Stimulated activated CD4-positive, alpha-beta T cell treated with anti-CD3 and anti-CD28 coated beads, Interleukin-4, amount 100 ng/mL, for 4 hours (primary cell): ENCODE data around the gene NMNAT2.
"Not testable (repeated sequence)": the region's sequence is repeated elsewhere in the genome, so short reads cannot be mapped to it uniquely, and the experiment has no call there.

Experiments used
- DNase-seq, 2 experiments: peaks; one replicate each; pipeline ENCODE4 v3.0.0-alpha.2; 2020

The NMNAT2 gene

GRCh38 chr1:183416850-183417771 is 1.1 kb downstream of the NMNAT2 start:
- peak; percentile 6 to 26 for DNase-seq

DNA sequence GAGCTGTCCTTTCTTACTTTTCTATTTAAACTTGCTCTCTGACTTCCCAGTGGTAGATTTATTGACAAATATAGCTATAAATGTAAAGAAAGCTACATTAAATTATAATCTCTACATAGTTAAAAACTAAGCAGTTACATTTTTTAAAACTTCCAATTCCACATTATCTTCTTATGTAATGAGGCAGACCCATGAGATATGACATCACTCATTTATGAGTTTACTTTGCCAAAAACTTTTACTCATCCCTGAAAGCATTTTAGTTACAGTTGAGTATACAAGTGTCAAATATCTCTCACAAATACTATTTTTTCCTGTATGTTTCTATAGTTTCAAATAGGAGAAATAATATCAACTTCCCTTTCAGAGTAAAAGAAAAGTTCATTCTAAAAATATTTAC is 3.8 kb downstream of the NMNAT2 start:
- no peak for DNase-seq

DNA sequence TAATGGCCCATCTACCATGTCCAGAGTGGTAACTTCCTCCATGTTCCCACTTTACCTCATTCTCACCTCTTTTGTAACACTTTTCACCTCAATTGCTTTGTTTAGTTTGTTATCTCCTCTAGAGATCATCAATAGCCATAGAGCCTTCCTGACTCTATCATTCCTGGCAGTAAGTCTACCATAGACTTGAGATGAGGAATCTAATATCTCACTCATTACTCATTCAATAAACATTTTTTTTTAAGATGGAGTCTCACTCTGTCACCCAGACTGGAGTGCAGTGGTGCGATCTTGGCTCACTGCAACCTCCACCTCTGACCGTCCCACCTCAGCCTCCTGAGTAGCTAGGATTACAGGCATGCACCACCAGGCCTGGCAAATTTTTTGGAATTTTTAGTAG is 7.1 kb downstream of the NMNAT2 start:
- no peak for DNase-seq

DNA sequence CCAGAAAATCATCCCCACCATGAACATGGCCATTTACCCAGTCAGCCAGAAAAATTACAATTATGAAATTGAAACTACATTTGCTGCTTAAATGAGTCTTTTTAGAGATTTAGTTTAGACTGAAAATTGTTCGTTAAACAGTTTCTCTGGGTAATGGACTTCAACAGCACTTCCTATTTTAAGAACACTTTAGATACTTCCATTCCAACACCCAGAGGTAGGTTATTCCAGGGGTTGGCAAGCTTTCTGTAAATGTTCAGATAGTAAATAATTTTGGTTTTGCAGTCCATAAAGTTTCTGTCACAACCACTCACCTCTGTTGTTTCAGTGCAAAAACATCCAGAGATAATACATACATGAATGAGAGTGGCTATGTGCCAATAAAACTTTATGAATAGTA is 10.2 kb downstream of the NMNAT2 start:
- no peak for DNase-seq

- no peak for DNase-seq
Observed at GRCh38 chr1:183407474-183407873, 10.7 kb downstream of the NMNAT2 start.

- DNase-seq = no peak
Observed at GRCh38 chr1:183404476-183404875, 13.7 kb downstream of the NMNAT2 start.

GRCh38 chr1:183403498-183403897 is 14.7 kb downstream of the NMNAT2 start:
- no peak for DNase-seq

GRCh38 chr1:183401565-183401964 is 16.6 kb downstream of the NMNAT2 start:
- DNase-seq = not testable (repeated sequence)

DNA sequence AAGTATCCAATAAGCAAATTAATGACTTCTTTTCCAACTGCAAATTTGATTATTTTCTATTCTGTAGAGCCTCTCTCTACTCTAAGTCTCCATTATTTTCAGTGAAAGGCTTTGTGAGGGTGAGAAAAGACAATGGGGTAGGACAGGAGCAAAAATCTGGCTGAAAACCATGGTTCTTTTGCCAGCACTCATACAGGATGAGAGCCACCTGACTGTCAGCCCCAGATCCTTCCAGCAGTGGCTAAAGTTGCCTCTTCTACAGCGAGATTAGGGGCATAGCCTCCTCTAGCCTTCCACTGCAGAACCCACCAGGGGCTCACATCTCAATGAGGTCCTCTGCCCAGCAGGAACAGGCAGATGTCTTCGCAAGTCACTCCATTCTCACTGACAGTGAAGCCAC is 23.7 kb downstream of the NMNAT2 start:
- DNase-seq = no peak

DNA sequence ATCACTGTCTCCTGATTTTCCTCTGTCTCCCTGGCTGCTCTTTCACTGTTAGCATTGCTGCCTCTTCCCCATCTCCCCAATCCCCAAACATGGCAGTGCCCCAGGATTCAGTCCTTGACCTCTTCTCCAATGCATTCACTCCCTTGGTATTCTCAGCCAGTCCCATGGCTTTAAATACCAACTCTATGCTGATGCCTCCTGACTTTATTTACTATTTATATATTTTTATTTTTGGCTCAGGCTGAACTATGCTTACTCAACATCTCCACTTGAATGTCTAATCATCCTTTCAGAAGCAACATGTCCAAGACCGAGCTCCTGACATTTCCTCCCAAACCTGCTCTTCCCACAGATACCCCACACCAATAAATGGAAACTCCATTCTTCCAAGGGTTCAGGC is 26.3 kb downstream of the NMNAT2 start:
- DNase-seq = no peak

DNA sequence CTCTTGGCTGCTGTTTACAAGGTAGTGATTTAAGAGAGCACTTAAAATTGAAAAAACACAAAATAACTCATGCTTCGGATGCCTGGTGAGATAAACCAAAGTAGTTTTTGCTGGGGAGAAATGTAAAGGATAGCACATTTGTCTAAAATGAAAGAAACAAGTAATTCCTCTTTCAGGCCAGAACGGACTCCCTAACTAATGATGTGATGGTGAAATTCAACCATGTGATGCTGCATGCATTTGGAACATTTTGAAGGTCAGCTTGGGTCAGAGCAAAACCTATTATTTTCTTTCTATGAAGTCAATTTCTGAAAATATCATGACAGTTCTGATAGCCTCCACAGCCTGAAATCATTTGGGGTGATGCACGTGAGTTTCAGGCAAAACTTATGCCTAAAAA is 27.6 kb downstream of the NMNAT2 start:
- no peak for DNase-seq

DNA sequence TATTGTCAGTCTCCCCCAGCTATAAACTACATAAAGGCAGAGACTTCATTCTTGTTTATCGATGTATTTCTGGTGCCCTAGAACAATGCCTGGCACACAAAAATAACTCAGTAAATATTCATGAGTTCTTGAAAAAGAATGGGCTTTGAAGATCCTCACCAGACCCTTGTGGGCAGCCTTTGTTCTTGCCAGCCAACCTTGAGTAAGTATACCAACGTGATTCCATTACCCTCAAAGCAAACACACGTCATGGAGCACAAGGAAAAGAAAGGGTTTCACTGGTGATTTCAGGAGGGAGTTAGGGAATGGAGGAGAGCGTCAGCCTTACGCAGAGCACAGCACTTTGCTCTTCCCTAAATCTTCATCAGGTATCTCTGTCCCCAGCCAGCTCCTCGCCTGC is 29.4 kb downstream of the NMNAT2 start:
- no peak for DNase-seq

GRCh38 chr1:183385340-183386144 is 32.6 kb downstream of the NMNAT2 start:
- no peak for DNase-seq

DNA sequence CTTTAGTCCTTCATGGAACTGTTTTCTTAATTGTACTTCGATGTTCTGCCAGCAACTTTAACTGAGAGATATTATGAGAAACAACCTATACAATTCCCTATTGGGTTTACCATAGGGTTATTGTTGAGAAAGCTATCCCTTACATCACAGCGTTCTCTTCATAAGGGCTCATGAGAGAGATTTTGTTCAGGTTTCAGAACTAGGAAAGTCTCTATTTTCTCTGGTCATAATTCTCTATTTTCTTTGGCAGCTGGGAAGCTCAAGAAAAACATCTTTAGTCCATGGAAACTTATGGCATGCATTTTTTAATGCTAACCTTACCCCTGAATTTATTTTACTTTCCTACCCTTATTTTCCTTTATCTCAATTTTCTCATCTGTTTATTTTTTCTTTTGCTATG is 38.2 kb downstream of the NMNAT2 start:
- no peak for DNase-seq

- DNase-seq = no peak
Observed at GRCh38 chr1:183375381-183375780, 42.8 kb downstream of the NMNAT2 start.

- DNase-seq = no peak
Observed at GRCh38 chr1:183374825-183375224, 43.4 kb downstream of the NMNAT2 start.

- DNase-seq = no peak
Observed at GRCh38 chr1:183372586-183373230, 45.5 kb downstream of the NMNAT2 start.

DNA sequence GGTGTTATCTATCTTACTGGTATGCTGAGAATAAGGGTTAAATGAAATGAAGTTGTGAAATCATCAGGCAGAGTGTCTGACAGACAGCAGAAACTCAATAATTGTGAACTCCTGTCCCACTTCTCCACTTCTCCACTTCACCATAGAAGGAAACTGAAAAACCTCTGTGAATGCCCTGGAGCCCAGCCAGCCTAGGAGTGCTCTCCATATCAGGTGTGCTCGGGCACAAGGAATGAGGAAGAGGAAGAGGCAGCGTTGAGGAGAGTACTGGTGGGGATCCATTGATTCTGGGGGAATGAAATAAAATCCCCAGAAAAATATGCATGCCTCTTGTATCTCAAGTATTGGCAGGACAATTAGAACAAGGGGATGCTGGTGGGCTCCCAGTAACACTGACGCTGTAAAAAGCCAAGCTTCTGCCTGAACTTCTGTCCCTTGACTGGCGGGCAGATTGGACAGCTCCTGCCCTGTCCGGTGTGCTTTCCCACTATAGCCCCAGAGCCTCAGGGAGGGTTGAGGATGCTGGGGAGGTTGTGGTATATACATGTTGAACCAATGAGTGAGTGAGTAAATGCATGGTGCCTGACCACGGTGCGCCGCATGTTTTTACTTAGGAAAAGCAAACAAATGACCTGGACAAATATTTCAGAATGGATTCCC is 47.7 kb downstream of the NMNAT2 start:
- no peak for DNase-seq

GRCh38 chr1:183368213-183369108 is 49.7 kb downstream of the NMNAT2 start:
- no peak for DNase-seq

DNA sequence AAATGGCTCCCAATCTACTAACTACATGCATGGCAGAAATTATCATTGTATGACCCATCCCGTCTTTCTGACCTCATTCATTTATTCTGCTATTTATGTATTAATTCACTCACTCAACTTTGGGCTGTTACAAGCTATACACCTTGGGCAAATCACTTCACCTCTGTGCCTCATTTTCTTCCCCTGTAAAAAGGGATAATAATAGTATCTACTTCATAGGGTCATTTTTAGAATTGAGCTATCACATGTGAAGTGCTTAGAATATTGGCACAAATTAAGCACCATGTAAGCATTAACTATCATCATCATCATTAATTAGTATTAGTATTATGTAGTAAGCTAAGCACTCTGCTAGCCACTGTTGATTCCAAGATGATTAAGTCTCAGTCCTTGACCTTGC is 52.1 kb downstream of the NMNAT2 start:
- DNase-seq = no peak

DNA sequence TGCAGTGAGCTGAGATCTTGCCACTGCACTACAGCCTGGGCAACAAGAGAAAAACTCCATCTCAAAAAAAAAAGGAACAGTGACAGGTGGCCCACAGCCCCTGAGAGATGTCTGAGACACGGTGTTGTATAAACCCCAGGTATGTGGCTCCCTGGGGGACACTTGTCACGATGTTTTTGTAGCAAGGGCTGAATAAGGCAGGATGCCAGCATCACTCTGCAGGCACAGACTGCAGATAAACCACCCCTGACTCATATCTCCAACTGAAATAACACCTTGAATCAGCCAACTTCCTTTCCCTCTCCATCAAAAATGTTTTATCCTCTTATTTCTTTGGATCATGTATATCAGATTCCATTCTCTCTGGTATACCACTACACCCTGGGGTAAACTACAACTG is 52.5 kb downstream of the NMNAT2 start:
- DNase-seq = no peak

GRCh38 chr1:183365093-183365492 is 53.1 kb downstream of the NMNAT2 start:
- no peak for DNase-seq
